OCI-LY1 (cell line): ENCODE data around the gene ARID5A.

Experiments
- H2AFZ ChIP-seq: fragments of 200-600 bp; sonication (generic), shearing (Covaris generic); 2 replicates; pipeline ENCODE4 v1.6.0; 2014; ENCODE audit warnings: antibody characterized with exemption, mild to moderate bottlenecking, low read length
- H3F3A ChIP-seq: fragments of 200-600 bp; sonication (generic), shearing (Covaris generic); 2 replicates; pipeline ENCODE4 v1.6.0; 2014; ENCODE audit warnings: mild to moderate bottlenecking, antibody characterized with exemption, low read length, moderate library complexity; ENCODE audit not compliant: insufficient read depth
- H3K27ac ChIP-seq: fragments of 200-600 bp; sonication (generic); 2 replicates; pipeline ENCODE4 v1.5.1; 2014; ENCODE audit warnings: low read length, mixed run types, mild to moderate bottlenecking, low read depth; ENCODE audit not compliant: poor library complexity, severe bottlenecking
- H3K27me3 ChIP-seq: fragments of 200-600 bp; sonication (generic); 2 replicates; pipeline ENCODE4 v1.6.0; 2014; ENCODE audit warnings: antibody characterized with exemption, mild to moderate bottlenecking, low read length, moderate library complexity; ENCODE audit not compliant: insufficient read depth
- H3K36me3 ChIP-seq: fragments of 200-600 bp; sonication (generic); 2 replicates; pipeline ENCODE4 v1.6.1; 2014; ENCODE audit warnings: mild to moderate bottlenecking, antibody characterized with exemption, low read length, moderate library complexity, mixed read lengths; ENCODE audit not compliant: insufficient read depth
- H3K4me1 ChIP-seq: fragments of 200-600 bp; sonication (generic); 2 replicates; pipeline ENCODE4 v1.5.1; 2014; ENCODE audit warnings: mild to moderate bottlenecking, low read length, moderate library complexity; ENCODE audit not compliant: insufficient read depth, severe bottlenecking
- H3K4me2 ChIP-seq: fragments of 200-600 bp; sonication (generic), shearing (Covaris generic); 2 replicates; pipeline ENCODE4 v1.6.1; 2014; ENCODE audit warnings: low read length
- H3K4me3 ChIP-seq: fragments of 200-600 bp; sonication (generic); 2 replicates; pipeline ENCODE4 v1.5.1; 2014; ENCODE audit warnings: low read length, low read depth, mild to moderate bottlenecking, mixed read lengths; ENCODE audit not compliant: poor library complexity, severe bottlenecking
- H3K79me2 ChIP-seq: fragments of 200-600 bp; shearing (Covaris generic); 2 replicates; pipeline ENCODE4 v1.6.1; 2016; ENCODE audit warnings: mixed run types, low read length, mixed read lengths; ENCODE audit not compliant: insufficient read depth
- H3K9ac ChIP-seq: fragments of 200-600 bp; sonication (generic), shearing (Covaris generic); 2 replicates; pipeline ENCODE4 v1.6.1; 2014; ENCODE audit warnings: mild to moderate bottlenecking, low read length, mixed read lengths
- H3K9me2 ChIP-seq: fragments of 200-600 bp; sonication (generic), shearing (Covaris generic); 2 replicates; pipeline ENCODE4 v1.6.1; 2014; ENCODE audit warnings: low read depth, mild to moderate bottlenecking, low read length, mixed read lengths
- H3K9me3 ChIP-seq: fragments of 200-600 bp; shearing (Covaris generic); 2 replicates; pipeline ENCODE4 v1.6.1; 2014; ENCODE audit warnings: low read length, mixed read lengths
- H4K20me1 ChIP-seq: fragments of 200-600 bp; sonication (generic), shearing (Covaris generic); 2 replicates; pipeline ENCODE4 v1.6.0; 2016; ENCODE audit warnings: mild to moderate bottlenecking, low read length; ENCODE audit not compliant: insufficient read depth
- CTCF ChIP-seq: fragments of 200-600 bp; sonication (generic), shearing (Covaris generic); IDR thresholded peaks from 2 replicates; pipeline ENCODE4 v1.5.1; 2017; ENCODE audit warnings: mild to moderate bottlenecking, antibody characterized with exemption, low read length, moderate library complexity, mixed read lengths
- EZH2 ChIP-seq: fragments of 200-600 bp; sonication (generic), shearing (Covaris generic); IDR thresholded peaks from 2 replicates; pipeline ENCODE4 v1.8.0; 2017; ENCODE audit warnings: borderline replicate concordance, mixed run types, mild to moderate bottlenecking, antibody characterized with exemption, low read length, moderate library complexity, mixed read lengths

The ARID5A gene

GRCh38 chr2:96587843-96588242 lies 51.3 kb downstream of the ARID5A start:
- Histone ChIP-seq H3K9ac (no peak overlapping the region), H3K27ac (no peak overlapping the region), H3K27me3 (no peaks in the 10 kb centered on the region), H3K36me3 (peaks cover 10% of the 10 kb centered on the region), H3K9me2 (no peaks in the 10 kb centered on the region), H4K20me1 (no peaks in the 10 kb centered on the region), H3K79me2 (no peaks in the 10 kb centered on the region), H3K4me3 (no peak overlapping the region), H3K9me3 (no peaks in the 10 kb centered on the region), H3K4me2 (no peak overlapping the region), H3K4me1 (no peaks in the 10 kb centered on the region), H2AFZ (no peak overlapping the region), H3F3A (no peaks in the 10 kb centered on the region)
- TF ChIP-seq CTCF (no peak), EZH2 (no peak)

- Histone ChIP-seq H3F3A (no peaks in the 10 kb centered on the region), H3K9ac (no peak overlapping the region), H3K79me2 (no peaks in the 10 kb centered on the region), H3K27me3 (no peaks in the 10 kb centered on the region), H3K27ac (no peak overlapping the region), H3K9me3 (no peaks in the 10 kb centered on the region), H3K4me3 (no peak overlapping the region), H3K36me3 (peaks cover 42% of the 10 kb centered on the region), H3K4me2 (no peak overlapping the region), H3K4me1 (no peaks in the 10 kb centered on the region), H4K20me1 (no peaks in the 10 kb centered on the region), H2AFZ (no peak overlapping the region), H3K9me2 (no peaks in the 10 kb centered on the region)
- TF ChIP-seq EZH2: no peak
- TF ChIP-seq CTCF: no peak
Measured at GRCh38 chr2:96591054-96591453, 54.5 kb downstream of the ARID5A start.

GRCh38 chr2:96591494-96591893 lies 54.9 kb downstream of the ARID5A start:
- no peaks in the 10 kb centered on the region for H3K9me3 ChIP-seq
- no peaks in the 10 kb centered on the region for H4K20me1 ChIP-seq
- no peaks in the 10 kb centered on the region for H3K4me1 ChIP-seq
- no peak overlapping the region for H3K9ac ChIP-seq
- no peak overlapping the region for H3K4me3 ChIP-seq
- no peak overlapping the region for H3K4me2 ChIP-seq
- no peak for TF ChIP-seq CTCF
- TF ChIP-seq EZH2: no peak
- no peaks in the 10 kb centered on the region for H3K79me2 ChIP-seq
- H3K27me3 ChIP-seq: no peaks in the 10 kb centered on the region
- H3K9me2 ChIP-seq: no peaks in the 10 kb centered on the region
- H3K36me3 ChIP-seq: peaks cover 47% of the 10 kb centered on the region
- H2AFZ ChIP-seq: no peak overlapping the region
- no peak overlapping the region for H3K27ac ChIP-seq
- no peaks in the 10 kb centered on the region for H3F3A ChIP-seq
